ENCODE results near the gene ZNF689.
A peak's percentile ranks its signal among the peaks of the same experiment; 100 is the strongest.

ZNF689 gene

GRCh38 chr16:30566531-30566930 is 43.7 kb downstream of the ZNF689 start:
- no peak for DNase-seq (ENCODE audit: low read depth in 1 of 2, low spot score in 1 of 2)

GRCh38 chr16:30565984-30566383 is 44.2 kb downstream of the ZNF689 start:
- no peak for DNase-seq (ENCODE audit: low read depth in 1 of 2, low spot score in 1 of 2)

GRCh38 chr16:30565526-30565925 is 44.7 kb downstream of the ZNF689 start:
- DNase-seq (ENCODE audit: low read depth in 1 of 2, low spot score in 1 of 2), result no peak

DNA sequence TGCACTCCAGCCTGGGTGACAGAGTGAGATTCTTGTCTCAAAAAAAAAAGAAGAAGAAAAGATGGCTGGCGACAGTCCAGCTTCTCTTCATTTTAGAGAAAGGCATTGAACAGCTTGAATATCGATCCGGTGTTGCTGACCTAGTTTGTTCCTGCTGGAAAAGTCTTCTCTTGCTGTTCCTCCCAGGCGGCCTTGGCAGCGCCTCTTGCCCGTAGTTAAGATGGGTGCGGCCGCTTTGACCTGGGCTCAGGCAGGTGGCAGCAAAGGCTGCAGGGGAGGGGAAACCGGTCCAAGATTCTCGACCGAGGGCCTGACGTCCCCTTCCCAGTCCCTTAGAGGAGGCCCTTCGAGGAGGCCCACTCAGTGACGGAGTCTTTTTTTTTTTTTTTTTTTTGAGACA is 48.2 kb downstream of the ZNF689 start:
- DNase-seq (ENCODE audit: low read depth in 1 of 2, low spot score in 1 of 2), result no peak

DNA sequence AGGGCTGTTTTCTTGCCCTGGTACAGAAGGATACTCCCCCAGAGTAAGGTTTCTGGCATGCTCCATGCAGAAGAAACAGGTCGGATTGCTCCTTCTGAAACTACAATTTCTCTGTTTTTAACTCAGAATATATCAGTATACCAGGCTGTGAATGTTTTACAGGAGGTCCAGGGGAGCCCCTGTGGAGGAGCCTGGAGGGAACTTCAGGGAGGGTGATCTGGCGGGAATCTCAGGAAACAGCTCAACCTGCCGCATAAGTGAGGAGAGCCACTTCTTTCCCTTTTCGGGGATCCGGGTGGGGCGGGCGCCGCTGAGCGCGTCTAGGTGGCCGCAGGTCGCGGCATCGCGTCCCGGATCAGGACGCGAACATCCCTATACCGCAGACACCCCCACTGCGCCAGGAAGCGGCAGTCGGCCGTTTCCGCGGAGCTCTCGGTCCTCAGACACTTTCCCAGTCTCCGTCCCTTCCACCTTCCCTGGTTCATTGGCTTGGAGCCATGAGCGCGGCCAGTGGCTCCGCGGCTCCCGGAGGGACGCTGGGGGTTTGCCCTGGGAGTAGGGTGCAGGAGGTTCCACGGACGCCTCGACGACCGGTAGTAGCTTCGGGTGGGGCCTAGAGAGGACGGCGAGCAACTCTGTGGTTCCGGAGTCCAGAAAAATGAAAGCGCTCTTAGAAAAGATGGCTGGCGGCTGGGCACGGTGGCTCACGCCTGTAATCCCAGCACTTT is 48.9 kb downstream of the ZNF689 start:
- no peak for DNase-seq (ENCODE audit: low read depth in 1 of 2, low spot score in 1 of 2)

- DNase-seq (ENCODE audit: low read depth in 1 of 2, low spot score in 1 of 2), result no peak
Observed at GRCh38 chr16:30559690-30560089, 50.5 kb downstream of the ZNF689 start.

DNA sequence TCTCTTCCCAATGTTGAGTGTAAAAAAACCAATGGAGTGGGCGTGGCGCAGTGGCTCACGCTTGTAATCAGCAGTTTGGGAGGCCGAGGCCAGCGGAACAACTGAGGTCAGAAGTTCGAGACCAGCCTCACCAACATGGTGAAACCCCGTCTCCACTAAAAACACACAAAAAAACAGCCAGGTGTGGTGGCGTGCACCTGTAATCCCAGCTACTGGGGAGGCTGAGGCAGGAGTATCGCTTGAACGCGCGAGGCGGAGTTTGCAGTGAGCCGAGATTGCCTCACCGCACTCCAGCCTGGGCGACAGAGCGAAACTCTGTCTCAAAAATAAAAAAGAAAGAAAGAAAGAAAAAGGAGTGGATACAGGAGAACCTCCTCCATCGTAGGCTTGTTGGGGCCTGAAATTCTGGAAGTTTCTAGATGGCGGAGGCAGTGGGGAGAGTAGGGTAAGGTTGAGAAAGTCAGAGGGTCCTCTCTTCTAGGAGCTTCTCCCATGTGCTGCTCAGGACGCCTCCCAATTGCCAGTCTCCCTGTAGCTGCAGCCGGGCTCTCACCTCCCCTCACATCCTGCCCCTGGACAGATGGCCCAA is 51.3 kb downstream of the ZNF689 start:
- no peak for DNase-seq (ENCODE audit: low read depth in 1 of 2, low spot score in 1 of 2)

DNA sequence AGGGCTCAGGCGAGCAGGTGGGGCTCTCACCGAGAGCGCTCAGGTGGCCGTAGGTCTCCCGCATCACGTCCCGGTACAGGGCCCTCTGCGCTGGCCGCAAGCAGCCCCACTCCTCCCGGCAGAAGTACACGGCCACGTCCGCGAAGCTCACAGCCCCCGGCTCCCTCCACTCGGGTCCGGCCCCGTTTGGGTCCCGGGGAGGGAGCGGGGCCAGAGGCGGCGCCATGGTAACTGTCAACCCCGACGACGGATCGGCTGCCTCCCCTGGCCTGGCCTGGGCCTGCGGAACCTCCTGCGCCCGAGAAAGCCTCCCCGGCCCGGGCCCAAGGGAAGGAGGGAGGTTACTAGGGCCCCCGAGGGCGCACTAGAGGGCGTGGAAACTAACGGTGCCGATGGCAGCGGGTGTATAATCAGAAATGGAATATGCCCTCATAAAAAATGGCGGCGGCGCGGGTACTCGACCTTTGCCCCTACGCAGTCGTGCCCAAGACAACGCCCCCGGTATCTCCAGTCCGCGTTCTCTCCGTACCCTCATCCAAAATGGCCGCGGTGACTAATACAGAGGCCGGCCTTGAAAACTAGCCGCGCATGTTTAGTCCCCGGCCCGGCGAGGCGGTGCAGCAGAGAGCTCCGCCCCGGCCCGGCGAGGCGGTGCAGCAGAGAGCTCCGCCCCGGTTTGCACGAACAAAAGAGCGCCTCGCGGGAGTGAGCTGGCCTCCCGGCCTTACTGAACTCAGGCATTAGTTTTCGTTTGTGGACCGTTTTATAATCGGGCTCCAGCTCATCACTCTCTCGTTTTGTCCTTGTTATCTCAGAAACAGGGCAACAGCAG is 52.0 kb downstream of the ZNF689 start, which contains the start of gene ZNF764:
Gene ZNF764 (minus strand): TSS at position 418 of the 832 bp plus-strand sequence. CDS start 192 bp downstream, at position 226.
- peak; percentile 88 to 93 for DNase-seq (ENCODE audit: low read depth in 1 of 2, low spot score in 1 of 2)

DNA sequence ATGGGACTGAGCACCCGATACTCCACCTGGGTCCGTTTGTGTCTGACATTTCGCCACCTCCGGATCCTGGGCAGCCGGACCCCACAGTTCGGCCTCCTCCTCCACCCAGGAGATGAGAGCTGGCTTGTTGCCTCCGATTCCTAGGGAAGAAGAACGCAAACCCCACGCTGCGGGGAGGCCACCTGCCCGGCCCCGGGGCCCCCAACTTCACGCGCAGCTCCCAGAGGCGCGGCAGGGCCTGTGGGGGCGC is 52.6 kb downstream of the ZNF689 start:
- DNase-seq (ENCODE audit: low read depth in 1 of 2, low spot score in 1 of 2), result no peak

DNA sequence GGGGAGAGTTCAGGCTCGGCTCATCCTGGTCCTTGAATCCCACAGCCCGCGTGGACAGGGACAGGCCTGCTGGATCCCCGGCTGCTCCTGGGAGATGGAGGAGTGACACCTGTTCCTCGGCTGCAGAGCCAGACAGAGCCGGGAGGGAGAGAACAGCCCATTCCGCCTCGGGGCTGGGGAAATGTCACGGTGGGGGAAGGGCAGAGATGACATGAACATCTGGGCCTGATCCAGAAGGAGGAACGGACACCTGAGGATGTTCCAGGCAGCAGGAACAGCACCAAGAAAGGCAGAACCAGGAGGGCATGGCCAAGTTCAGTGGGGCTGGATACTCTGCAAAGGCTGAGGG is 54.1 kb downstream of the ZNF689 start:
- DNase-seq (ENCODE audit: low read depth in 1 of 2, low spot score in 1 of 2), result no peak

- DNase-seq (ENCODE audit: low read depth in 1 of 2, low spot score in 1 of 2), result no peak
Observed at GRCh38 chr16:30555315-30556124, 54.7 kb downstream of the ZNF689 start.

DNA sequence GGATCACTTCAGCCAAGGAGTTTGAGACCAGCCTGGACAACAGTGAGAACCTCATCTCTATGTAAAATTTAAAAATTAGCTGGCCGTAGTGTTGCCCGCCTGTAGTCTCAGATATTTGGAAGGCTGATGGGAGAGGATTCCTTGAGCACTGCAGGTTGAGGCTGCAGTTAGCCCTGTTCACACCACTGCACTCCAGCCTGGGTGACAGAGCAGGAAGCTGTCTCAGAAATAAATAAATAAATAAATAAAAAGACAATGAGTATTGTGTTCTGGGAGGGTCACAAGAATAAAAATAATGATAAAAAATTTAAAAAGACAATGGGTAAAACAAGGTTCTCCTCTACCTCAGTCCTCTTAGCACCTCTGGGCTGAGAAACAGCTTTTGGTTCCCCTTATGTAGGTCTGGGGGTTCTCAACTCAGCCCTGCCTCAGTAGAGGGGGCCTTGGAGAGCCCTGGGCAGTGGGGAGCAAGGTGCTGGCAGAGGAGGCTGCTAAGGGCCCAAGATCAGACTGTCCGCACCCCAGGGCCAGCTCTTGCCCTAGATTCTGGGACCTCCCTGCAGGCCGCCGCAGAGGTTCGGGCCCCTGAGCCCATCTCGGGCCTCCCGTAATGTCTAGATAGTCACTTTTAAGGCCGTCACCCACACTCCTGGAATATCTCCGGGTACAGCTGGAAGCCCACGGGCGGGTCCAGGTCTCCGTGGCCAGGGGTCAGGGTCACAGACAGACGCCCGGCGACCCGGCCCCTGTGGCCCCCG is 55.5 kb downstream of the ZNF689 start:
- DNase-seq (ENCODE audit: low read depth in 1 of 2, low spot score in 1 of 2), result no peak

DNA sequence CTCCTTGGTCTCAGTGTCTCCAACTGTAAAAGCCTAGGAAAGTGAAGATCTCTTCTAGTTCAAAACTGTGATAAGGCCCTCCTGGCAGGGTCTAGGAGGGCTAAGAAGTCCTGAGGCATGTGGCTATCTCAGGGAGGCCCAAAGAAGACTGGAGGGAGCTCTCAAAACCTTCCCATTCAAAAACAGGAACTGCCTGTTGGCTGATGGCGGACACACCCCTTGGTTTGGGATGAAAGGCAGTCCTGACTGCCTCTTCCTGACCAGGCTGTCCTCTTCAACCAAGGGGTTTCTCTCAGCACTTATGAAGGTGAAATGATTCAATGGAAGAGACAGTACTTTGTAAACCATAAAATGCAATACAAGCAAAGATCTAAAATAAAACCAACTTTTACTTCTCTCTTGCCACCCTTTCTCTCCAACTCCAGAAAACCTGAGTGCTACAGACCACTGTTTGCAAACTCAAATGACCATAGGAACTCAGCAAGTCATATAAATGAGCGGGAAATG is 56.7 kb downstream of the ZNF689 start:
- no peak for DNase-seq (ENCODE audit: low read depth in 1 of 2, low spot score in 1 of 2)

DNA sequence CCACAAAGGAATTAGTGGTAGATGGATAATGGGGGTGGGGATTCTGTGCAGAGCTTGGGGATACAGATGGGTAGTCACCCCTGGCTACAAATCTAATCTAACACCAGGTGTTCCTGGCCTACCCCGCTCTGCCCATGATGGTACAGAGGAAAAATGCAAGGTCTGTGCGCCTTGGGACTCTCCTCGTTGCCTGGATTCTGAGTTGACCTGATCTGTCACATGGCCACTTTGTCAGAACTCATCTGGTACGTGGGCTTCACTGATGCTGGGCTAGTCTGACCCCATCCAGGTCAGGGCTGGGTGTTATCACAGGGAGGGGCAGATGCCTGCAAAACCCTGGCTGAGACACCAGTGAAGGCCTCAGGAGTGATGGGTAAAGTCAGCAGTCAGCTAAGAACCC is 57.2 kb downstream of the ZNF689 start:
- DNase-seq (ENCODE audit: low read depth in 1 of 2, low spot score in 1 of 2), result no peak
